CD14-positive monocyte (primary cell): ENCODE results near the gene LRTM2. TPM values are rescaled to one million over a fixed set of nuclear protein-coding genes. Genes with fewer than 3 reads are reported as not detected.

Experiments used
- DNase-seq, 3 donors: peaks; one replicate each; pipeline ENCODE4 v3.0.0-alpha.2; 2011 to 2022
- H2AFZ ChIP-seq: 2 replicates; pipeline ENCODE4 v1.6.0; 2012; ENCODE audit warnings: mild to moderate bottlenecking, low read depth, low read length, inconsistent platforms; ENCODE audit not compliant: insufficient read depth, poor library complexity, severe bottlenecking
- H3K27ac ChIP-seq, 2 donors: 1 replicate in 1 of 2; 2 replicates in 1 of 2; pipeline ENCODE4 v1.5.1; 2012 to 2013; ENCODE audit warnings: low read length in 2 of 2, control low read depth in 1 of 2, inconsistent platforms in 1 of 2, low read depth in 1 of 2, mild to moderate bottlenecking in 1 of 2
- H3K27me3 ChIP-seq, 2 donors: one replicate each; pipeline versions ENCODE4 v1.6.0 to v1.6.1; 2011 to 2013; ENCODE audit warnings: low read length in 2 of 2; ENCODE audit not compliant: control insufficient read depth in 2 of 2, insufficient read depth in 2 of 2
- H3K36me3 ChIP-seq, 2 donors: replicated peaks in 1 of 2; 1 replicate in 1 of 2; 2 replicates in 1 of 2; pipeline versions ENCODE4 v1.5.1 to v1.6.1; 2012 to 2013; ENCODE audit warnings: low read length in 2 of 2, control low read depth in 1 of 2, inconsistent platforms in 1 of 2, mild to moderate bottlenecking in 1 of 2; ENCODE audit not compliant: insufficient read depth in 2 of 2, control insufficient read depth in 1 of 2
- H3K4me1 ChIP-seq, 2 donors: 1 replicate in 1 of 2; 2 replicates in 1 of 2; pipeline versions ENCODE4 v1.5.1 to v1.6.1; 2012 to 2013; ENCODE audit warnings: low read length in 2 of 2, control low read depth in 1 of 2, inconsistent platforms in 1 of 2, mild to moderate bottlenecking in 1 of 2, moderate library complexity in 1 of 2; ENCODE audit not compliant: insufficient read depth in 2 of 2, control insufficient read depth in 1 of 2
- H3K4me2 ChIP-seq: replicated peaks from 2 replicates; pipeline ENCODE3; 2012; ENCODE audit warnings: low read length, moderate library complexity, mild to moderate bottlenecking; ENCODE audit not compliant: poor library complexity, severe bottlenecking; ENCODE audit errors: extremely low read depth
- H3K4me3 ChIP-seq, 3 experiments: fragments of 200-600 bp in 1 of 3; sonication (generic) in 1 of 3; replicated peaks in 1 of 3; 1 replicate in 2 of 3; 2 replicates in 1 of 3; pipeline ENCODE4 v1.5.1; 2011 to 2013; ENCODE audit warnings: low read length in 3 of 3, mild to moderate bottlenecking in 3 of 3, control low read depth in 2 of 3, low read depth in 2 of 3, inconsistent platforms in 1 of 3, moderate library complexity in 1 of 3
- H3K79me2 ChIP-seq: 2 replicates; pipeline ENCODE4 v1.6.0; 2012; ENCODE audit warnings: mild to moderate bottlenecking, control low read depth, inconsistent platforms, low read length, moderate library complexity; ENCODE audit not compliant: insufficient read depth
- H3K9ac ChIP-seq: 2 replicates; pipeline ENCODE4 v1.6.0; 2017; ENCODE audit warnings: low read length, mild to moderate bottlenecking; ENCODE audit not compliant: insufficient read depth, poor library complexity, severe bottlenecking
- H3K9me3 ChIP-seq, 2 donors: replicated peaks in 1 of 2; 1 replicate in 1 of 2; 2 replicates in 1 of 2; pipeline versions ENCODE4 v1.5.1 to v1.6.1; 2012 to 2013; ENCODE audit warnings: low read length in 2 of 2, control low read depth in 1 of 2; ENCODE audit not compliant: control insufficient read depth in 1 of 2, insufficient read depth in 1 of 2
- H4K20me1 ChIP-seq: 2 replicates; pipeline ENCODE4 v1.6.0; 2012; ENCODE audit warnings: mild to moderate bottlenecking, low read length, control low read depth, moderate library complexity; ENCODE audit not compliant: insufficient read depth
- H3K27ac Mint-ChIP-seq, 7 donors: one replicate each; pipeline ENCODE4 v1.8.0; 2020; ENCODE audit warnings: mild to moderate bottlenecking in 7 of 7, mixed read lengths in 7 of 7, moderate library complexity in 6 of 7, inconsistent platforms in 2 of 7
- H3K27me3 Mint-ChIP-seq, 3 donors: one replicate each; pipeline ENCODE4 v1.8.0; 2021 to 2022; ENCODE audit warnings: low read depth in 3 of 3, mild to moderate bottlenecking in 3 of 3, mixed read lengths in 3 of 3, moderate library complexity in 3 of 3, inconsistent platforms in 1 of 3
- H3K36me3 Mint-ChIP-seq, 2 donors: one replicate each; pipeline ENCODE4 v1.8.0; 2020; ENCODE audit warnings: mixed read lengths in 2 of 2, inconsistent platforms in 1 of 2, mild to moderate bottlenecking in 1 of 2
- H3K4me1 Mint-ChIP-seq: one replicate; pipeline ENCODE4 v1.8.0; 2020; ENCODE audit warnings: mild to moderate bottlenecking, mixed read lengths
- H3K4me3 Mint-ChIP-seq, 2 donors: one replicate each; pipeline ENCODE4 v1.8.0; 2020; ENCODE audit warnings: mild to moderate bottlenecking in 2 of 2, mixed read lengths in 2 of 2, moderate library complexity in 1 of 2
- H3K9me3 Mint-ChIP-seq, 7 donors: one replicate each; pipeline ENCODE4 v1.8.0; 2020 to 2022; ENCODE audit warnings: mixed read lengths in 7 of 7, mild to moderate bottlenecking in 6 of 7, moderate library complexity in 6 of 7, inconsistent platforms in 2 of 7
- WGBS: methylation state at CpG from one replicate; pipeline ENCODE4 v1.1.5; 2013; ENCODE audit warnings: missing lambda C conversion rate; ENCODE audit not compliant: insufficient coverage; 5-methylcytosine and 5-hydroxymethylcytosine counted together
- intact Hi-C, 2 donors: fragments of 100-400 bp; cut with micrococcal nuclease; formaldehyde crosslinking; loops; one replicate each; pipeline versions ENCODE4 v1.15.0 to v1.15.1; 2023
- polyA plus RNA-seq, 3 donors: library from polyadenylated mRNA; depleted of rRNA in 1 of 3; unstranded in 2 of 3; stranded (reverse) in 1 of 3; fragments of 300-500 nt in 2 of 3; fragments of >200 nt in 1 of 3; fragmentation: Illumina TruSeq in 2 of 3; gene quantifications; 1 replicate in 2 of 3; 2 replicates in 1 of 3; pipeline ENCODE4 v1.2.3, GENCODE V29; 2012 to 2021
- TF ChIP-seq, protein P1 (sequence below): fragments of 200-600 bp; IDR thresholded peaks from one replicate; pipeline ENCODE4 v1.8.0; 2022; ENCODE audit warnings: antibody characterized with exemption, mild to moderate bottlenecking

LRTM2 gene
- polyA plus RNA-seq, 3 donors: not detected

DNA sequence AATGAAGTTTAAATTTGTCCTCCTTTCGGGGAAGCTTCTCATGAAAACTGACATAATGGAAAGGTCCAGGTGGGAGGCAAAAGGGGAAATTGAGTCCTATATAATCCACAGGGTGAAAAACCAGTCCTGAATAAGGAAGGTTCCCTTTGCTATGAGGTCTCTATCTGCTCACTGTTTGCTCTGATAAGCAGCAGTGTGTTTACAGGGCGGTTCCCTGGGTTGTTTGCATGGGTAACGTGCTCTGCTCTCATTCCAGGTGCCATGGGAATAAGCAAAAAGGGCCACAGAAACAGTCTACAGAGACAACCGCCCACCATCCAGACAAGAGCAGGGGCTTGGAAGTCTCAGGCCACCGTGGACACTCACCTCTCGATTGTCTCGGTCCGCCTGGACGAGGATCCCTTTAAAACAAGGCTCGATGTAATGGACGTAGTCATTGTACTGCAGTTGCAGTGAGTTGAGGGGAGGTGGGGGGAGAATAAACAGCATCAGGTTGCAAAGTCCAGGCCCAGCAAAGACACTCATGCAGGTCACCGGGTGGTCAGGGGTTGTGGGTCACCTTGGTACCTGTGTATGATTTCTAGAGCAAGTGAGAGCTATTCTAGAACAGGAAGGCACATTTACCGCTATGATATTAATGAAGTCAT is 65.4 kb downstream of the LRTM2 start:
- H3K9me3 Mint-ChIP-seq: peaks cover 1 to 8% (median 3%) of the 10 kb centered on the region in 7 donors
- no peaks in the 10 kb centered on the region for H3K36me3 Mint-ChIP-seq
- H4K20me1 ChIP-seq: no peaks in the 10 kb centered on the region
- H2AFZ ChIP-seq: no peak overlapping the region
- no peak overlapping the region for H3K9ac ChIP-seq
- H3K36me3 ChIP-seq: no peaks in the 10 kb centered on the region
- no peak for DNase-seq
- H3K27me3 Mint-ChIP-seq: peaks cover 0 to 5% (median 0%) of the 10 kb centered on the region in 3 donors
- 97% methylated on average over 10 of the region's 13 CpGs for WGBS
- H3K27ac Mint-ChIP-seq: no peak overlapping the region
- H3K4me2 ChIP-seq: no peak overlapping the region
- H3K79me2 ChIP-seq: no peaks in the 10 kb centered on the region
- TF ChIP-seq, protein P1, sequence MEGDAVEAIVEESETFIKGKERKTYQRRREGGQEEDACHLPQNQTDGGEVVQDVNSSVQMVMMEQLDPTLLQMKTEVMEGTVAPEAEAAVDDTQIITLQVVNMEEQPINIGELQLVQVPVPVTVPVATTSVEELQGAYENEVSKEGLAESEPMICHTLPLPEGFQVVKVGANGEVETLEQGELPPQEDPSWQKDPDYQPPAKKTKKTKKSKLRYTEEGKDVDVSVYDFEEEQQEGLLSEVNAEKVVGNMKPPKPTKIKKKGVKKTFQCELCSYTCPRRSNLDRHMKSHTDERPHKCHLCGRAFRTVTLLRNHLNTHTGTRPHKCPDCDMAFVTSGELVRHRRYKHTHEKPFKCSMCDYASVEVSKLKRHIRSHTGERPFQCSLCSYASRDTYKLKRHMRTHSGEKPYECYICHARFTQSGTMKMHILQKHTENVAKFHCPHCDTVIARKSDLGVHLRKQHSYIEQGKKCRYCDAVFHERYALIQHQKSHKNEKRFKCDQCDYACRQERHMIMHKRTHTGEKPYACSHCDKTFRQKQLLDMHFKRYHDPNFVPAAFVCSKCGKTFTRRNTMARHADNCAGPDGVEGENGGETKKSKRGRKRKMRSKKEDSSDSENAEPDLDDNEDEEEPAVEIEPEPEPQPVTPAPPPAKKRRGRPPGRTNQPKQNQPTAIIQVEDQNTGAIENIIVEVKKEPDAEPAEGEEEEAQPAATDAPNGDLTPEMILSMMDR: no peak
- intact Hi-C loops: no loop called here
- no peaks in the 10 kb centered on the region for H3K27me3 ChIP-seq
- H3K4me3 Mint-ChIP-seq: no peak overlapping the region
- H3K4me1 ChIP-seq: peaks cover 1 to 9% of the 10 kb centered on the region in 2 donors
- H3K4me1 Mint-ChIP-seq: peaks cover 11% of the 10 kb centered on the region
- peaks cover 0 to 2% of the 10 kb centered on the region in 2 donors for H3K9me3 ChIP-seq
- H3K27ac ChIP-seq: no peak overlapping the region
- no peak overlapping the region for H3K4me3 ChIP-seq

Other genes starting within 250 kb of the LRTM2 start
- 1 to 10 TPM; 6.2 to 9.8 (median 7.2) TPM for gene FBXL14, start 226.0 kb upstream of the LRTM2 start, polyA plus RNA-seq
- 1 to 10 TPM; 2.7 to 4.1 (median 3.1) TPM for gene WNT5B, start 191.3 kb upstream of the LRTM2 start, polyA plus RNA-seq
- gene ADIPOR2, start 129.5 kb upstream of the LRTM2 start, polyA plus RNA-seq: 10 to 100 TPM in 1 of 3 donors, 1 to 10 TPM in 2; 3.9 to 14.6 (median 6.2) TPM
- gene CACNA2D4, start 98.1 kb downstream of the LRTM2 start, polyA plus RNA-seq: 10 to 100 TPM; 17.8 to 87.7 (median 22.1) TPM
- gene DCP1B, start 183.9 kb downstream of the LRTM2 start, polyA plus RNA-seq: 1 to 10 TPM; 3.6 to 5.1 (median 4.9) TPM
- not detected for gene CACNA1C, start 232.4 kb downstream of the LRTM2 start, polyA plus RNA-seq